ENCODE measurements around the gene ZDHHC7. TPM values are rescaled to one million over a fixed set of nuclear protein-coding genes. Genes with fewer than 3 reads are reported as not detected.

ZDHHC7 gene
- total RNA-seq, 1 experiment from 2014 or later, result 39.9 TPM

- BruUV-seq (replicated peaks), result no TSS peak
- intact Hi-C loops (cut with micrococcal nuclease), result loop anchor here (5.0 kb wide), 1 partner anchor 60 kb away; no protein-coding TSS in a partner anchor
- peak within 1 kb of the TSS; percentile 67 for H2AFZ ChIP-seq (ENCODE audit: low read depth, low read length, poor library complexity, severe bottlenecking)
- TF ChIP-seq TCF7L2 (IDR thresholded peaks at IDR 0.05; ENCODE audit: borderline replicate concordance, extremely low read depth, insufficient read depth, insufficient read length) (peak; percentile 78), POLR2A (IDR thresholded peaks at IDR 0.05; ENCODE audit: borderline replicate concordance, extremely low read depth, insufficient read depth, insufficient read length) (peak; percentile 93), CTCF (IDR thresholded peaks at IDR 0.05 in 2 of 3, conservative IDR thresholded peaks at IDR 0.05 in 1 of 3; ENCODE audit: borderline replicate concordance in 1 of 3, insufficient read depth in 1 of 3, low read depth in 2 of 3, low read length in 2 of 3) (peak in 1 of 3 experiments; percentile 18; a peak in 2 of 6 replicates), CBX3 (IDR thresholded peaks at IDR 0.05; ENCODE audit: low read depth) (no peak), RAD21 (IDR thresholded peaks at IDR 0.05; ENCODE audit: low read depth) (no peak), FOSL1 (IDR thresholded peaks at IDR 0.05; ENCODE audit: low read depth) (no peak), SP1 (IDR thresholded peaks at IDR 0.05; ENCODE audit: low read depth) (no peak), ZFX (IDR thresholded peaks at IDR 0.05) (peak; percentile 71; the same call in 1 of the 2 replicates), EZH2 (IDR thresholded peaks at IDR 0.05) (no peak), ZBTB33 (IDR thresholded peaks at IDR 0.05; ENCODE audit: extremely low read depth, insufficient replicate concordance, low read length) (peak; percentile 26), POLR2AphosphoS5 (IDR thresholded peaks at IDR 0.05; ENCODE audit: low read depth, low read length) (peak; percentile 99)
- TF ChIP-seq, protein P1, sequence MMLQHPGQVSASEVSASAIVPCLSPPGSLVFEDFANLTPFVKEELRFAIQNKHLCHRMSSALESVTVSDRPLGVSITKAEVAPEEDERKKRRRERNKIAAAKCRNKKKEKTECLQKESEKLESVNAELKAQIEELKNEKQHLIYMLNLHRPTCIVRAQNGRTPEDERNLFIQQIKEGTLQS (IDR thresholded peaks at IDR 0.05), result no peak
- ChIA-PET POLR2A (interaction anchor here (0.6 to 3.2 kb wide), 5 partner anchors 9 to 95 kb away, joined by 3 to 17 read pairs (median 4); partner anchors contain the start of gene ZDHHC7), RAD21 (ENCODE audit: low non-redundant PET in 1 of 2, low total read pairs in 2 of 2, uncharacterized antibody in 2 of 2, unreplicated experiment in 2 of 2) (no interaction called here), CTCF (interaction anchor here (0.7 to 1.8 kb wide), 5 partner anchors 10 to 88 kb away, joined by 3 to 5 read pairs (median 5); no protein-coding TSS in a partner anchor)
- DNase-seq (ENCODE audit: low read depth, low spot score), result peak; percentile 86
- H3K27ac ChIP-seq (ENCODE audit: low read depth, low read length), result peak within 1 kb of the TSS; percentile 21
- H3K4me2 ChIP-seq (ENCODE audit: low read length), result peak within 1 kb of the TSS; percentile 97
- H3K9me3 ChIP-seq (ENCODE audit: control insufficient read depth in 1 of 2, insufficient read depth in 1 of 2, low read depth in 1 of 2, low read length in 2 of 2), result no peaks in the 10 kb centered on the region
- H3K4me3 ChIP-seq (replicated peaks in 1 of 2; ENCODE audit: low read depth in 1 of 2, low read length in 2 of 2), result peak within 1 kb of the TSS; percentile 56 to 82
- peak within 1 kb of the TSS; percentile 73 for H3K9ac ChIP-seq (ENCODE audit: low read length)
- no peaks in the 10 kb centered on the region for H4K20me1 ChIP-seq (ENCODE audit: insufficient read depth)
- H3K9me2 ChIP-seq (ENCODE audit: insufficient read depth), result no peaks in the 10 kb centered on the region
- H3K27me3 ChIP-seq (ENCODE audit: insufficient read depth, low read length), result peaks cover 9% of the 10 kb centered on the region; the same call in 1 of the 2 replicates
- ATAC-seq, result peak; percentile 87
- H3K79me2 ChIP-seq (ENCODE audit: insufficient read depth, low read length), result no peaks in the 10 kb centered on the region
- H3K4me1 ChIP-seq (ENCODE audit: control insufficient read depth in 1 of 2, insufficient read depth in 2 of 2, low read length in 2 of 2), result peaks cover 28 to 39% of the 10 kb centered on the region in 2 experiments
- no peaks in the 10 kb centered on the region for H3K36me3 ChIP-seq (ENCODE audit: control insufficient read depth in 1 of 2, insufficient read depth in 2 of 2, low read length in 2 of 2)
Observed at GRCh38 chr16:85027349-85027957, 16.1 kb upstream of the ZDHHC7 start, which contains the start of gene KIAA0513. KIAA0513 (plus strand) TSS chr16:85027795; CDS start chr16:85067072, 39,277 bp downstream.
